ENCODE measurements around the gene RFX1.

GRCh38 chr19:13957051-13957450 lies 49.1 kb downstream of the RFX1 start:
- no peak for TF ChIP-seq CTCF (IDR thresholded peaks at IDR 0.05; ENCODE audit: low read depth, low read length)
- TF ChIP-seq EZH2phosphoT487 (IDR thresholded peaks at IDR 0.05; ENCODE audit: low read depth) = no peak

All from OCI-LY3 (cell line).